HG02610 (cell line): ENCODE measurements around the gene UBQLN4.

Experiments used
- ATAC-seq: cut with Tn5 transposase; IDR thresholded peaks from one replicate; pipeline ENCODE4 v1.9.1; 2021; ENCODE audit warnings: mild to moderate bottlenecking, moderate library complexity; ENCODE audit not compliant: unreplicated experiment

The UBQLN4 gene

DNA sequence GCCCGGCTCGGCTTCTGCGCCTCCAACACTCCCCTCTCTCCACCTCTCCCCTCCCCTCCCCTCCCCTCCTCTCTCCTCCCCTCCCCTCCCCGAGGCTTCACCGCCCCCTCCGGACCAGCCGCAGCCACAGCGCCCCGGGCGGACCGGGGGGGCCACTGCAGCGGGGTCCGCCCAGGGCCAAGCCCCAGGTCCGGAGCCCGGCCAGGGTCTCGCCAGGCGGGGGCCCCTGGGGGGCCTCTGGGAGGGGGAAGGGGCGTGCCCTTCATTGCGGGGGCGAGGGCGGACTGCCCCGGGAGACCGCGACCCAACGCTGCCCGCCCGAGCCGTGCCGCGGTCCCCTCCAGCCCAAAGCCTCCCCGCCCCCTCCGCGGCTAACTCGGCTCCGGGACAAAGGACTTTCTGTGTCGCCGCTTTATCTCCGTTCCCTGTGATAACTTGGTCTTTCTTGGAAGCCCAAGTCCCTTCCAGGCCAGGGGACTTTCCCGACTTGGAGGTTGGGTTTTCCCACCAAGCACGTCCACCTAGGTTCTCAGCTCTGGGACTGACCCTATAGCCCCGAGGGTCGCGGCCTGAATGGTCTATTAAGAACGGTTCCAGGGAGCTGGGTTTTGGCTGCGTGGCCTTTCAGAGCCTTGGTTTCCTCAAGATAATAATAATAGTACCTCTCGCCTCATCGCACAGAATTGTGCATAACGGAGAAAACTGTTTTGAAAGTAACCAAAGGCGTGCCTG lies at the start of gene UBQLN4:
TSS of gene UBQLN4 (minus strand) at position 31 of the 732 bp plus-strand sequence. CDS start 97 bp downstream, outside the sequence.
- peak; percentile 55 for ATAC-seq

GRCh38 chr1:156102633-156103511 lies 49.3 kb upstream of the UBQLN4 start:
- no peak for ATAC-seq

- no peak for ATAC-seq
Observed at GRCh38 chr1:156101880-156102279, 48.3 kb upstream of the UBQLN4 start.

- ATAC-seq = no peak
Observed at GRCh38 chr1:156100205-156100995, 46.8 kb upstream of the UBQLN4 start.

DNA sequence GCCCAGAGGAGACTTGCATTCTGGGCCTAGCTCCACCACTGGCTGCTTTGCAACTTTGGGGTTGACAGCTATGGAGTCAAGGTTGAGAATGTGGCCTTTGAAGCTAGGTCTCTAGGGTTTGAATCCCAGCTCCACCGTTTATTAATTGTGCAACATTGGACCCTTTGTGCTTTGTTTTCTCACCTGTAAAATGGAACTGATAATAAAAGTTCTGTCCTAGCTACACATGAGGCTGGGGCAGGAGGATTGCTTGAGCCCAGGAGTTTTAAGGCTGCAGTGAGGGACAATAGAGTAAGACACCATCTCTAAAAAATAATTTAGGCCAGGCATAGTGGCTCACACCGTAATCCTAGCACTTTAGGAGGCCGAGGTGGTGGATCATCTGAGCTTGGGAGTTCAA lies 45.7 kb upstream of the UBQLN4 start:
- no peak for ATAC-seq

DNA sequence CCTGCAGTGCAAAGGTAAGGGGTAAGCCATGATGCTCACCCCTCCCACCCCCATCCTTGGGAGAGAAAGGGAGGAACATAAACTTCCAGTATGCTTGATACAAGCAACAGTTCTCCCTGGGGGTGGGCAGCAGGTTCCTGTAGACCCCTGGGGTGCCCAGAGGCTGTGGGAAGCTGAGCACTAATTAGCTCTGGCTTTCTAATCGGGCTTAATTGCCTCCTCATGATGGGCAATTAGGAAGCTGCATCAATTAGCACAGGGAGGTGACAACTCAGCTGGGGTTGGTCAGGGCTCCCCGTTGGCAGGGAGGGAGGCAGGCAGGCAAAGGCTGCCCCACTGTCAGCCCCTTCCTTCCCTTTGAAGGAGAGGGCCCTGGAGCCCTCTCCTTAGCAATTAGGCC lies 45.2 kb upstream of the UBQLN4 start:
- no peak for ATAC-seq

GRCh38 chr1:156097499-156098178 lies 44.0 kb upstream of the UBQLN4 start:
- ATAC-seq = no peak

- ATAC-seq = peak; percentile 61
Observed at GRCh38 chr1:156096640-156097391, 43.2 kb upstream of the UBQLN4 start.

GRCh38 chr1:156095906-156096508 lies 42.4 kb upstream of the UBQLN4 start:
- no peak for ATAC-seq

GRCh38 chr1:156091610-156092009 lies 38.0 kb upstream of the UBQLN4 start:
- no peak for ATAC-seq

DNA sequence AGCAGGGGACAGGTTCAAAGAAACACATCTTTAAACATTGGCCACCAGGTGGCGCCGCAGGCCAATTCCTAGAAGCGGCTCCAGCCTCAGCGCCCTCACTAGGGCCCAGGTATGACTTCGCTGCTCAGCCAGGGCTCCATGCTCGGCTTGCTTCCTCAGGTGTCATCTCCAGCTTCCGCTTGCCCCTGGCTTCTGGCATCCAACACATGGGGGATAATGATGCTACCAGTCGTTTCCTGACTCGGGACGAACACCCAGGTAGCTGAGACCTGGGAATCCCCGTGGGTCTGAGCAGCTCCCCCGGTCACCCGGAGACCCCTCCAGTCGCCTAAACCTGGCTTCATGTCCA lies 37.2 kb upstream of the UBQLN4 start:
- ATAC-seq = no peak

- ATAC-seq = no peak
Observed at GRCh38 chr1:156090138-156090839, 36.7 kb upstream of the UBQLN4 start.

DNA sequence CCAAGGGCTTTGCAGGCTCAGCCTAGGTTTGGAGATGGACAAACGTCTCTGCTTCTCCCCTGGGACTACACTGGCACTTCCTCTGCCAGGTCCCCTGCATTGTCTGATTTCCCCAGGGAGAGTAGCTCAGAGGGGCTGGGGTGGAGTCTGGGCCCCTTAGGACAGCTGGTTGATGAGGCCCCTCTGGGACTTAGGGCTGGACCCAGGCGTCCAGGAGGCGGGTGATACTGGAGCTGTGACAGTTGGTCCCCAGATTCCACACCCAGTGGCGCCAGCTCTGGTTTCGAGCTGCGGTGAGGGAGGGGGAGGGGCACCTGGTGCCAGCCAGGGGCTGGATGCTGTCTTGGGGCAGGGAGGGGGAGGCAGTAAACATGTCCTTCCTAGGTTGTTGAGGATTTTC lies 36.1 kb upstream of the UBQLN4 start:
- no peak for ATAC-seq

- ATAC-seq = no peak
Observed at GRCh38 chr1:156086256-156086662, 32.7 kb upstream of the UBQLN4 start.

- no peak for ATAC-seq
Observed at GRCh38 chr1:156083800-156084790, 30.5 kb upstream of the UBQLN4 start.

DNA sequence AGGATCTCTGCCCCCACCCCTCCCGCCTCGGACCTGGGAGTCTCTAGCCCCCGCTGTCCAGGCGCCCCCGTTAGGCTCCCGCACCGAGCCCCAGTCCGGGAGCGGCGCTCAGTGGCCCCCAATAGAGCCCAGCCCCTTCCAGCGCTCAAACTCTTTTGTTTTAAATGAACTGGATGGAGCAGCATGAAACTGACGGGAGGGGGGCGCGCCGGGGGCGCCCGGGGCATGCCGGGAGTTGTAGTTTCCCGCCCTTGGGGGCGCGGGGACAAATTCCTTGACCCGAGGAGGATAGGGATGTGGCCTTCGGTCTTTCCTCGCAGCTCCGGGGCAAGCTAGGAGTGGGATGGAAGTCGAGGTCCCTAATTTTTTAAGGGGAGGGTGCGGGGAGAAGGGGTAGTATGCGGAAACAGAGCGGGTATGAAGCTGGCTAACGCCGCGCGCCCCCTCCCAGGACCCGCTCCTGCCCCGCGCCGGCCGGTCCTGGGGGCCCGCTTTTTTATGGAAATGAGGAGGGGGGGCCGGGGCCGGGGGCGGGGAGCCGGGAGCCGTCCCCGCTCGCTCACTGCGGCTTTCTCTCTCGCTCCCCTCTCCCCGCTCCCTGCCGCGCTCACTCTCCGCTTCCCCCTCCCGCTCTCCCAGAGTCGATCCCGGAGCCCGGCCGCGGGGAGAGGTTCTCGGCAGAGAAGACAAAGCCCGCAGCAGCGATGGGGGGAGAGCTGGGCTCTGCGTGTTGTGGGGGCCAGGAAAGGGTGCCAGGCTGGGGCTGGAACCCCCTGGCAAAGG lies 28.9 kb upstream of the UBQLN4 start, which contains the start of gene MEX3A:
TSS of gene MEX3A (minus strand) at position 157 of the 783 bp plus-strand sequence. CDS start 467 bp downstream, outside the sequence.
- peak; percentile 45 for ATAC-seq

GRCh38 chr1:156081917-156082308 lies 28.3 kb upstream of the UBQLN4 start:
- no peak for ATAC-seq
